ENCODE data around the gene ANKRD35.

The ANKRD35 gene

DNA sequence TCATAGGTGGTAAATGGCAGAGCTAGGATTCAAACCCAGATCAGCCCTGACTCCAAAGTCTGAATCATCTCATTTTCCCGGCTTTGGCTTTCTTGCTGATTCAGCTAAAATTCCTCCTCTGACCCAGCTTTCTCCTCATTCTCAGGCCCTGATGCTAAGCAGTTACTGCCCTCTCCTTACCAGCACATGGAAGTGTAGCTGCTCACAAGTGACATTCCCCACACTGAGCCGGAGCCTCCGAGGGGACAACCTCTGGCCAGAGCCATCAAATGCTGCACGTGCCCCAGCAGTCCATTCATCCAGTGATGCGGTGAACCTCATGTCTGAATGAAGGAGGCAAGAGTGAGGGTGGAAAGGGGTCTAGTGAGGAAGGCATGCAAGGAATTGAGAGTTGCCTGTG, 13.1 kb upstream of the ANKRD35 start:
- in situ Hi-C loops (cut with MboI; ENCODE audit: low sequenced_read_pairs), result loop anchor here (10.0 kb wide), 1 partner anchor 106 kb away; no protein-coding TSS in a partner anchor

DNA sequence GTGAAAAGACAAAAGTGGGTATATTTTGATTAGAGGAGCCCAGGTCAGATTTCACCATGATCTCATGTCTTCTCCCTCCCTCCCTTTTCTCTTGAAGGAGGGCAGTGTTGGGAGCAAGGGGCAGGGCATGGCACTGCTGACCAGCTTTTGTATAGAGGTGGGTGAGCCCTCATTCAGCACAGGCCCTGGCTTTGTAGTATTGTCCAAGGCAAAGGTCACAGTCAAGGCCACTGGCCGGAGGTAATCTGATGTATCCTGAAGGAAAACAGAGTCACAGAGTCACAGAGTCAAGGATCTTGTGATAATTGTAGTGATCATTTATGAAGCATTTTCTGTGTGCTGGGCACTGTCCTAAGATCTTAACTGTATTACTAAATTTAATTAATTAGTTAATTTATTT, 12.3 kb upstream of the ANKRD35 start:
- in situ Hi-C loops (cut with MboI; ENCODE audit: low sequenced_read_pairs), result loop anchor here (10.0 kb wide), 1 partner anchor 107 kb away; no protein-coding TSS in a partner anchor

DNA sequence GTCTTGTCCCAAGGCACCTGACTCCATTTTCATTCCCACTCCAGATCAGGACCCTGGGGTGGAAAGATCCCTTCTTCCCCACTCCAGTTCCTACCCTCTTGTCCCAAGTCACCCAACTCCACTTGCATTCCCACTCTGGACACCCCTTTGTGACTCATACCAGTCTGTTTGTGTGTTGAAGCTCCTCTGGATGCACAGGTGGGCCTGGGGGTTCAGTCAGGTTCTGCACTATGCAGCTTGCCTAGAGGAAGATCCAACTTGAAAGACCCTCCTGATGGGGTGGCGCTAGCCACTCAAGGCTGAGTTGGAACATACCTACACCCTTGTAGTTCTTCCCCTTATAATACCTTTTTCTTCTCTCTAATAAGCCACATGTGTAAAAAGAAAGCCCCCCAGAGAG, 9.8 kb upstream of the ANKRD35 start:
- in situ Hi-C loops (cut with MboI; ENCODE audit: low sequenced_read_pairs), result loop anchor here (10.0 kb wide), 1 partner anchor 109 kb away; no protein-coding TSS in a partner anchor

DNA sequence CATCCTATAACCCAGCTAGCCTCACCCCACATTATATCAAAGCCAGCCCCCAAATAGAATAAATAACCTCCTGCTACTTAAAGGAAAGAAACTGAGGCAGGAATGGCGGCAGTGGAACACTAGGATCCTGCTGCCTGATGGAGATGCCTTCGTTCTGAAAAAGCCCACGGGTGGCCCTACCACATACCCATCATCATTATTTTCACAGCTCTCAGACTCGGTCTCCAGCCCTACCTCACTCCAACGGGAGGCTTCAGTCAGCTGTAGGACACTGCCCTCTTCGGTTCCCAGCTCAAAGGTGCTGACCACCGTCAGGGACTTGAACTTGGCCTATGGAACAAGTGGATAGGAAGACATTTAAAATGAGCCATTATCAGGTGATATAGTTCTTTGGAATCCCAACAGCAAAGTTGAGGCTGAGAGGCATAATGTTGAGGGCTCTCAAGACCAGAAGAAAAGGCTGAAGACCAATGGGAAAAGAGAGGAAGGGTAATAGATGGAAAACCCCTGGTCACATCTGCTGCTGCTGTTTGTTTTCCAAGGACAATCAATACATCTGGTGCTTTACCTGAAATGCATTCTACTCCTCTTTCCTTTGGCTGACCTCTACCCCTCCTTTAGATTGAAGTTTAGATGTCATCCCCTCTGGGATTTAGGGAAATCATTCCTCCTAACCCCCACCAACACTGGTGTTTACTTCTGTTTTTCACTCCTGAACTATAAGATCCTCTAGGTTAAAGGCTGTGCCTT, 7.8 kb upstream of the ANKRD35 start:
- in situ Hi-C loops (cut with MboI; ENCODE audit: low sequenced_read_pairs), result loop anchor here (10.0 kb wide), 1 partner anchor 111 kb away; no protein-coding TSS in a partner anchor

- in situ Hi-C loops (cut with MboI; ENCODE audit: low sequenced_read_pairs), result loop anchor here (10.0 kb wide), 1 partner anchor 112 kb away; no protein-coding TSS in a partner anchor
These were observed 6.9 kb upstream of the ANKRD35 start for GRCh38 chr1:145892486-145893087.

DNA sequence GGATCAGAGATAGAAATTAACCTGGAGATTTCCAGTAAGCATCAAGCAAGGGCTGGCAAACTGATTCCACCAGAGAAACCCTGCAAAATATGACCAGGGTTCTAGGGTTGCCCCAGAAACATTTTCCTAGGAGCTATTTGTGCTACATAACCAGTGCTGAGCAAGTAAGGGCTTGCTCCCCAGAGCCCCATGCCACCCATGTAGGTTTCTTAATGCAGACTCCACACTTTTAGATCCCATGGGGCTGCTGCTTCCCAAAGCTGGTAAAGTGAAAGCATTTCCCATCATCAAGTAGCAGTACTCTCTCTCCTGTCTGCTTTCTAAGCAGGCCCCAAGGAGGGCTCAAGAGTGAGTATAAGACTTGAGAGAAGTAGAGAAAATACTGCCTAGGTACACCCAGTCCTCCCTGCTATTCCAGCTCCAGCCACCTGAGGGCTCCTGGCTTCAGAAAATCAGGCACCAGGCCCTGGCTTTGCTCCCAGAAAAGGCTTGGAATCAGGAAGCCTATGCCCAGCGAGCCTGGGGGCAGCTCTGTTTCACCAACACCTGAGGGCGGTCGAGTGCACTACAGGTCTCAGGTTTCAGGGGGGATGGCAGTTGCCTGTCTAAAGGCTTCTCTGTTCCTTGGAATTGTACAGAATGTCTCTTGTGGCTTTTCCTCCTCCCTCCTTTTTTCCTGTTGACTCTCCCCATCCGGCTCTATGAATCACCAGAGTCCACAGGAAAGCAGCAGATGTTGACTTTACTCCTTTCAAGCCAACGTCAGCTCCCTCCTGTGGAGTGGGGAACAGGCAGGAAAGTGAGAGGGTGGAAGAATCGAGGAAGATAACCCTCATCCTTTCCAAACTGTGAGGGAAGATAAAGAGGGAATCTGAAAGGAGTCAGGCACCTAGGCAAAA, 6.2 kb upstream of the ANKRD35 start:
- in situ Hi-C loops (cut with MboI; ENCODE audit: low sequenced_read_pairs), result loop anchor here (10.0 kb wide), 1 partner anchor 113 kb away; no protein-coding TSS in a partner anchor

DNA sequence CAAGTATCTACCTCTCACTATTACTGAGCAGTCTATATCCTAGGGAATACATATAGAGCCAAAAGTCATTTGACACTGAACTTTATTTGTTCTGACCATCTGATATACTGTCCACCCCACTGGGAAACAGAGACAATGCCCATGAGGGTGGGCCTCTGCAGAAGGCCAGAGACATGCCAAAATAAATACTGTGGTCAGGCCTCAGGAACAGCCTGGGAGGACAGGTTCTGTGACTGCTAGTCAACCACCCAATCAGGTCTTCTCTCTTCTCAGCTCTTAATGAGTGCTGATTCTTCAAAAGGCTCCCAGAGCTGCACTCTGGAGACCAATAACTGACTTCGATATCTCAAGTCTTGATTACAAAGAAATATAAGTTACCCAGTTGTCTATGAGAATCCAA, 5.5 kb upstream of the ANKRD35 start:
- in situ Hi-C loops (cut with MboI; ENCODE audit: low sequenced_read_pairs), result loop anchor here (10.0 kb wide), 1 partner anchor 114 kb away; no protein-coding TSS in a partner anchor

DNA sequence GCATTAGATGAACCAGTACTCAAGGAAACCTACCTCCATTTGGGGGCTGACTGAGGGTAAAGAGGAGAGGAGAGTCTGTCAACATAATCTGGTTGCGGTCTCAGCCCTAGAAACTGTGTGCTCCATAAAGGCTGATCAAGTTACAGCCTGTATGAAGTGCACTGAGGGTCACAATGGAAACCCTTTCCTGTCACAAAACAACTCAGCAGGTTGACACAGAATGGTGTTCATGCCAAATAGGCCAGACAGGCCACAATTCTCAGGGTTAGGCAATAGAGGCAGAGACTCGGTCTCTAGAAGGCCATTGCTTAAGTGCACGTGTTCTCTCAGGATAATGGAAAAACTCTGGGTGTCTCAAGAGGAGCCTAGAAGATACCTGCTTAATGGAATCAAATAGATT, 4.1 kb upstream of the ANKRD35 start:
- in situ Hi-C loops (cut with MboI; ENCODE audit: low sequenced_read_pairs), result loop anchor here (10.0 kb wide), 1 partner anchor 115 kb away; no protein-coding TSS in a partner anchor

DNA sequence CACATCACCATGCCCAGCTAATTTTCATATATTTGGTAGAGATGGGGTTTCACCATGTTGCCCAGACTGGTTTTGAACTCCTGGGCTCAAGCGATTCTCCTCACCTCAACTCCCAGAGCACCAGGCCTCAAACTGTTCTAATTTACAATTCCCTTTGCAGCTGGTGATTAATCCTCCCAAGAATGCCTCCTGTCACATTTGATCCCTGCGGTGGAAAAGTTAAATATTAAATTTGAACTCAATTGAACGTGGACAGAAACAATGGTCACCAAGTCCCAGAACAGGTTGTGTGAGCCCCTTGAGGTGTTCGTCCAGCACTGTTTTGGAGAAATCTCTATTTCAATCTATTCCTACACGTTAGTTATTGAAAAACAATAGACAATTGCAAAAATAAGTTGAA, 2.0 kb upstream of the ANKRD35 start:
- in situ Hi-C loops (cut with MboI; ENCODE audit: low sequenced_read_pairs), result no loop called here

DNA sequence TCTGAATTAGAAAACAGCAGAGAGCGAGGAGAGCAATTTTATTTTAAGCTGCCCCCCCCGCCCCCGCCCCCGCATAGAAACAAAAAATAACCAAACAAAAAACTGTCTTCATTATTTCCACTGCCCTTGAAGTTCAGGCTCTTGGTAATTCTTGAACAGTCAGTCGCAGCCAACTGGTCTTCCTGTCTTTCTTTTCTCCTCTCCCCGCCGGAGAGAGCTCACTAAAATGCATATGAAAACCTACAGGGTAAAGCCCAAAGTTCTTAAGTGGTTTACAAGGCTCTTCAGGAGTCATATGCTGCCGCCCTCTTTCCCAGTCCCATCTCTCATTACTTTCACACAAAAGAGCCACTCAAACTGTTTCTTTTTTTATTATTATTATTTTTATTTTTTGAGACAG, 1.1 kb upstream of the ANKRD35 start:
- in situ Hi-C loops (cut with MboI; ENCODE audit: low sequenced_read_pairs), result no loop called here

GRCh38 chr1:145886390-145886789, 724 bp upstream of the ANKRD35 start:
- in situ Hi-C loops (cut with MboI; ENCODE audit: low sequenced_read_pairs), result no loop called here

GRCh38 chr1:145884675-145885074, 991 bp downstream of the ANKRD35 start:
- in situ Hi-C loops (cut with MboI; ENCODE audit: low sequenced_read_pairs), result no loop called here

- in situ Hi-C loops (cut with MboI; ENCODE audit: low sequenced_read_pairs), result no loop called here
These were observed 5.9 kb downstream of the ANKRD35 start for GRCh38 chr1:145879775-145880174.

- in situ Hi-C loops (cut with MboI; ENCODE audit: low sequenced_read_pairs), result no loop called here
These were observed 6.9 kb downstream of the ANKRD35 start for GRCh38 chr1:145878724-145879123.

- in situ Hi-C loops (cut with MboI; ENCODE audit: low sequenced_read_pairs), result no loop called here
These were observed 7.7 kb downstream of the ANKRD35 start for GRCh38 chr1:145877923-145878486.

GRCh38 chr1:145874646-145875045, 11.0 kb downstream of the ANKRD35 start:
- in situ Hi-C loops (cut with MboI; ENCODE audit: low sequenced_read_pairs), result no loop called here

GRCh38 chr1:145871994-145872924, 13.4 kb downstream of the ANKRD35 start:
- in situ Hi-C loops (cut with MboI; ENCODE audit: low sequenced_read_pairs), result no loop called here

- in situ Hi-C loops (cut with MboI; ENCODE audit: low sequenced_read_pairs), result no loop called here
These were observed 17.4 kb downstream of the ANKRD35 start for GRCh38 chr1:145868232-145868631.

DNA sequence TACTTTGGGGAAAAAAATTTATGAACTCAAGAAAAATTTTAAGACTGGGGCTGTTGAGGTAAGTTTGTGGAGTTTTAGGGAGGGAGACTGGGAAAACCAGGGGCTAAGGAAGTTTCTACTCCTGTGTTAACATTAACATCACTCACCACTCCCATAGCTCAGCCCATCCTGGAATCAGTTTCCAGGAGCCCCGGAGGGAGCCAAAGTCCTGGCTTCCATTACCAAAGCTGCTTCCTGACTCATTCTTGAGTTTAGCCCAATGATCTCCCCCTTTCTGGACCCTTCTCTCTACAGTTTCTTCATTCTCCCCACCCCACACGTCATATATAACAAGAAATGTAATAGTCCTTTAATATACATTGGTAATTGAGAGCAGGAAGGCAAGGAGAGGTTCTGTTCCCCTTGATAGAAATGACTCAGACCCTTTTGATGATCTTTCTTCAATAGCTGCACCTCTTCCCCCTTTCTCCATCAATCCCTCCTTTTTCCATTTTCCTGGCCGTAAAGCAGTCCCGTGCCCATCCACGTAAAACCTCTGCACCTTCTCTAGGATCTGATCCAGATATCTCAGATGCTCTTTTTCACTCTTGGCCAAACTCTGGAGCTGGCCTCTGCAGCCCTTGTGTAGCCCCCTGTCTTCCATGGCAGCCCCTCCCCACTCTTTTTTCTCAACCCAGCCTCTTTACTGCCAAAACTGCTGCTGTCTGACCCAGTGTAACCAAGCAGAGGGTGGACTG, 22.2 kb downstream of the ANKRD35 start:
- in situ Hi-C loops (cut with MboI; ENCODE audit: low sequenced_read_pairs), result no loop called here

All from HL-60/S4 (cell line).